ENCODE measurements around the gene PCGF2.

Gene PCGF2

GRCh38 chr17:38751808-38752307, 3.7 kb upstream of the PCGF2 start:
- H3K27ac ChIP-seq = peak overlapping the region; percentile 77
- no peak for DNase-seq (ENCODE audit: low read depth, low spot score)

GRCh38 chr17:38751144-38751807, 3.1 kb upstream of the PCGF2 start:
- peak overlapping the region; percentile 77 for H3K27ac ChIP-seq
- no peak for DNase-seq (ENCODE audit: low read depth, low spot score)

- peak overlapping the region; percentile 77 for H3K27ac ChIP-seq
- no peak for DNase-seq (ENCODE audit: low read depth, low spot score)
These were observed 2.4 kb upstream of the PCGF2 start for GRCh38 chr17:38750312-38751121.

- DNase-seq (ENCODE audit: low read depth, low spot score) = no peak
- peak overlapping the region; percentile 77 for H3K27ac ChIP-seq
These were observed 1.8 kb upstream of the PCGF2 start for GRCh38 chr17:38750044-38750311.

GRCh38 chr17:38749223-38750043, 1.3 kb upstream of the PCGF2 start:
- DNase-seq (ENCODE audit: low read depth, low spot score) = no peak
- peak overlapping the region; percentile 77 for H3K27ac ChIP-seq

GRCh38 chr17:38748892-38749222, 721 bp upstream of the PCGF2 start:
- DNase-seq (ENCODE audit: low read depth, low spot score) = no peak
- peak overlapping the region; percentile 77 for H3K27ac ChIP-seq

GRCh38 chr17:38747463-38748148, 530 bp downstream of the PCGF2 start:
- peak overlapping the region; percentile 77 for H3K27ac ChIP-seq
- no peak for DNase-seq (ENCODE audit: low read depth, low spot score)

- H3K27ac ChIP-seq = peak overlapping the region; percentile 77
- no peak for DNase-seq (ENCODE audit: low read depth, low spot score)
These were observed 1.2 kb downstream of the PCGF2 start for GRCh38 chr17:38746849-38747462.

GRCh38 chr17:38746004-38746848, 1.9 kb downstream of the PCGF2 start:
- no peak overlapping the region for H3K27ac ChIP-seq
- no peak for DNase-seq (ENCODE audit: low read depth, low spot score)

GRCh38 chr17:38745545-38745944, 2.6 kb downstream of the PCGF2 start:
- no peak overlapping the region for H3K27ac ChIP-seq
- DNase-seq (ENCODE audit: low read depth, low spot score) = no peak

- H3K27ac ChIP-seq = no peak overlapping the region
- DNase-seq (ENCODE audit: low read depth, low spot score) = no peak
These were observed 4.5 kb downstream of the PCGF2 start for GRCh38 chr17:38743556-38744171.

GRCh38 chr17:38742411-38743308, 5.5 kb downstream of the PCGF2 start:
- DNase-seq (ENCODE audit: low read depth, low spot score) = no peak
- H3K27ac ChIP-seq = no peak overlapping the region

GRCh38 chr17:38741921-38742410, 6.2 kb downstream of the PCGF2 start:
- no peak overlapping the region for H3K27ac ChIP-seq
- no peak for DNase-seq (ENCODE audit: low read depth, low spot score)

GRCh38 chr17:38741461-38741860, 6.7 kb downstream of the PCGF2 start:
- no peak for DNase-seq (ENCODE audit: low read depth, low spot score)
- no peak overlapping the region for H3K27ac ChIP-seq

- DNase-seq (ENCODE audit: low read depth, low spot score) = no peak
- no peak overlapping the region for H3K27ac ChIP-seq
These were observed 7.3 kb downstream of the PCGF2 start for GRCh38 chr17:38740806-38741205.

GRCh38 chr17:38740044-38740443, 8.1 kb downstream of the PCGF2 start:
- no peak for DNase-seq (ENCODE audit: low read depth, low spot score)
- H3K27ac ChIP-seq = no peak overlapping the region

- no peak for DNase-seq (ENCODE audit: low read depth, low spot score)
- no peak overlapping the region for H3K27ac ChIP-seq
These were observed 8.8 kb downstream of the PCGF2 start for GRCh38 chr17:38739305-38739704.

- H3K27ac ChIP-seq = no peak overlapping the region
- DNase-seq (ENCODE audit: low read depth, low spot score) = no peak
These were observed 9.4 kb downstream of the PCGF2 start for GRCh38 chr17:38738686-38739085.

All from epithelial cell of prostate (primary cell).